HG03064 (cell line): ENCODE measurements around the gene COL16A1.

ENCODE experiments used
- ATAC-seq: cut with Tn5 transposase; IDR thresholded peaks from one replicate; pipeline ENCODE4 v1.9.1; 2021; ENCODE audit warnings: low read depth; ENCODE audit not compliant: unreplicated experiment

The COL16A1 gene

GRCh38 chr1:31668303-31668883 lies 35.4 kb downstream of the COL16A1 start:
- ATAC-seq = no peak

- ATAC-seq = no peak
Measured at GRCh38 chr1:31667065-31667785, 36.6 kb downstream of the COL16A1 start.

GRCh38 chr1:31666263-31666963 lies 37.4 kb downstream of the COL16A1 start:
- no peak for ATAC-seq

GRCh38 chr1:31665234-31665878 lies 38.5 kb downstream of the COL16A1 start:
- no peak for ATAC-seq

- ATAC-seq = no peak
Measured at GRCh38 chr1:31664528-31664927, 39.3 kb downstream of the COL16A1 start.

GRCh38 chr1:31663622-31664452 lies 40.0 kb downstream of the COL16A1 start:
- ATAC-seq = no peak

GRCh38 chr1:31662463-31662862 lies 41.4 kb downstream of the COL16A1 start:
- ATAC-seq = no peak

GRCh38 chr1:31661856-31662255 lies 42.0 kb downstream of the COL16A1 start:
- ATAC-seq = no peak

GRCh38 chr1:31660871-31661455 lies 42.9 kb downstream of the COL16A1 start:
- no peak for ATAC-seq

- no peak for ATAC-seq
Measured at GRCh38 chr1:31659889-31660288, 43.9 kb downstream of the COL16A1 start.

- ATAC-seq = no peak
Measured at GRCh38 chr1:31658721-31659120, 45.1 kb downstream of the COL16A1 start.

GRCh38 chr1:31657972-31658510 lies 45.8 kb downstream of the COL16A1 start:
- ATAC-seq = no peak

- ATAC-seq = no peak
Measured at GRCh38 chr1:31657020-31657804, 46.6 kb downstream of the COL16A1 start.

GRCh38 chr1:31655756-31656155 lies 48.1 kb downstream of the COL16A1 start:
- no peak for ATAC-seq

GRCh38 chr1:31655104-31655503 lies 48.7 kb downstream of the COL16A1 start:
- ATAC-seq = no peak

- no peak for ATAC-seq
Measured at GRCh38 chr1:31654474-31654776, 49.4 kb downstream of the COL16A1 start.

- no peak for ATAC-seq
Measured at GRCh38 chr1:31653717-31654473, 49.9 kb downstream of the COL16A1 start.

- no peak for ATAC-seq
Measured at GRCh38 chr1:31652891-31653499, 50.8 kb downstream of the COL16A1 start.
